Activated CD4-positive, alpha-beta T cell treated with anti-CD3 and anti-CD28 coated beads, Interleukin-2, amount 10 ng/mL, durations not matched to agents 24 days and 14 days (primary cell): Measurements from ENCODE around the gene OCSTAMP. TPM values are rescaled to one million over a fixed set of nuclear protein-coding genes. Genes with fewer than 3 reads are reported as not detected.

Experiments
- DNase-seq: peaks from one replicate; pipeline ENCODE4 v3.0.0; 2022
- H3K27ac Mint-ChIP-seq: one replicate; pipeline ENCODE4 v1.8.0; 2022; ENCODE audit warnings: mild to moderate bottlenecking, mixed read lengths
- H3K27me3 Mint-ChIP-seq: one replicate; pipeline ENCODE4 v1.8.0; 2022; ENCODE audit warnings: mixed read lengths
- H3K36me3 Mint-ChIP-seq: one replicate; pipeline ENCODE4 v1.8.0; 2022; ENCODE audit warnings: low read depth, mild to moderate bottlenecking, mixed read lengths
- H3K4me1 Mint-ChIP-seq: one replicate; pipeline ENCODE4 v1.8.0; 2021; ENCODE audit warnings: mixed read lengths
- H3K4me3 Mint-ChIP-seq: one replicate; pipeline ENCODE4 v1.8.0; 2022; ENCODE audit warnings: mild to moderate bottlenecking, moderate library complexity, mixed read lengths
- H3K9me3 Mint-ChIP-seq: one replicate; pipeline ENCODE4 v1.8.0; 2021; ENCODE audit warnings: mixed read lengths
- intact Hi-C: fragments of 100-400 bp; cut with micrococcal nuclease; formaldehyde crosslinking; loops from one replicate; pipeline ENCODE4 v1.15.1; 2023
- total RNA-seq: library from RNA; stranded (reverse); gene quantifications from 2 replicates; pipeline ENCODE4 v1.2.3, GENCODE V29; 2022

OCSTAMP gene
- total RNA-seq, 1 donor from 2014 or later, result 0.37 TPM

DNA sequence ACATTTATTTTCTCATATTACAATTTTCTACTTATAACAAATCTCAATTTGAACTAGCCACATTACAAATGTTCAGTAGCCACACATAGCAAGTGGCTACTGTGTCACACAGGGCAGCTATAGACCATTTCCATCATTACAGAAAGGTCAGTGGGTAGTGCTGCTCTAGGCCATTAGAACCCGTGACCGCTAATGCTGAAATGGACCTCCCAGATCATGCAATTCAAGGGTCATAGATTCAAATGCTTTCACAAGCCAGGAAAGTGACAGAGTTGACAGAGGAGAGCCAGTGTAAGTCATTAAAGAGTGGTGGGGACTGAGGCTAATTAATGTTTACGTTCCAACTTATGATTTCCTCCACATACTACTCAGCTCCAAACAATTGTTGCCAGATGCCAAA is 3.5 kb upstream of the OCSTAMP start:
- H3K9me3 Mint-ChIP-seq, result no peaks in the 10 kb centered on the region
- no peaks in the 10 kb centered on the region for H3K27me3 Mint-ChIP-seq
- no peaks in the 10 kb centered on the region for H3K36me3 Mint-ChIP-seq
- no peak overlapping the region for H3K27ac Mint-ChIP-seq
- H3K4me1 Mint-ChIP-seq, result peaks cover 66% of the 10 kb centered on the region
- DNase-seq, result no peak
- no peak overlapping the region for H3K4me3 Mint-ChIP-seq
- intact Hi-C loops, result loop anchor here (1.0 to 2.0 kb wide), 2 partner anchors 9 to 135 kb away; partner anchors contain the start of gene TP53RK

DNA sequence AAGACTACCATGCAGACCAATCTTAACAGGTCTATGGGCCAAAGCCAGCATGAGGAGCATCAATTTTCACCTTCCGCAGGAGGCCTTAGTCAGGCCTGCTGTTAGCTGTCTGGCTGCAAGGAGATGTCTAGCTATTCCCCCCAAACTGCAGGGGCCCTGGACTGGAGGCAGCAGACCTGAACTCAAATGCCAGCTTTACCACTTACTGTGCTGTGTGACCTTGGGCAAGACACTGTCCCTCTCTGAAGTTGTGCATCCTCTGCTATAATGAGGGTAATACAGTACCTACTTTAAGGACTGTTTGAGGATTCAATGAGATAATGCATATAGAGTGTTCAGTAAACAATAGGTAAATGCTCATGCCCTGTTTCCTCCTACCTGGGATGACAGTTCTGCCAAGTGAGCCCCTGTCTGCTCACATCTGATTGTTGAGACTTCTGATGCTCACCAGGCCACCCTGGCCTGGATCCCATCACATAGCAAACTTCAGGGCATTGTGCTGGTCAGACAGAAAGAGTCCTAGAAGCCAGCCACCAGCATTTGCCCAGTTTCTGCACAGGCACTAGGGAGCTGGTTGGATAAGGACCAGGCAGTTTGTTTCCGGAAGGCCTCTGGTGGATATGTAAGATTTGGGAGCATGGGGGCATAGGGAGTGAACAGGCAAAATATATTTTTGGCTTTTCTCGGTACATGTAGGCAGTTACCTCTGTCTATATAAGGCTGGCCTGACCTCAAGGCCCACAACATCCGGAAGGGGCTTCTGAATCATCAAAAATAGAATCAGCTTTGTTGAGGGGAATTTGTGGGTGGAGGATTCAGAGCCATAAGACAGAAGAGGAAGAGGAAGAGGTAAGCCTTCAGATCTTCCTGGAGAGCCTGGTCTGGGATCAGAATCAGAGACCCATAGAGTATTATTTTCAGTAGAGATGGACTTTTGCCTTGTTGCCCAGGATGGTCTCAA is 2.3 kb upstream of the OCSTAMP start:
- Mint-ChIP-seq H3K36me3 (no peaks in the 10 kb centered on the region), H3K9me3 (no peaks in the 10 kb centered on the region), H3K27ac (peak overlapping the region; percentile 94), H3K27me3 (no peaks in the 10 kb centered on the region), H3K4me3 (peak overlapping the region; percentile 79), H3K4me1 (peaks cover 57% of the 10 kb centered on the region)
- DNase-seq, result peak; percentile 88
- intact Hi-C loops, result loop anchor here (1.0 to 2.0 kb wide), 2 partner anchors 7 to 136 kb away; partner anchors contain the start of gene TP53RK

DNA sequence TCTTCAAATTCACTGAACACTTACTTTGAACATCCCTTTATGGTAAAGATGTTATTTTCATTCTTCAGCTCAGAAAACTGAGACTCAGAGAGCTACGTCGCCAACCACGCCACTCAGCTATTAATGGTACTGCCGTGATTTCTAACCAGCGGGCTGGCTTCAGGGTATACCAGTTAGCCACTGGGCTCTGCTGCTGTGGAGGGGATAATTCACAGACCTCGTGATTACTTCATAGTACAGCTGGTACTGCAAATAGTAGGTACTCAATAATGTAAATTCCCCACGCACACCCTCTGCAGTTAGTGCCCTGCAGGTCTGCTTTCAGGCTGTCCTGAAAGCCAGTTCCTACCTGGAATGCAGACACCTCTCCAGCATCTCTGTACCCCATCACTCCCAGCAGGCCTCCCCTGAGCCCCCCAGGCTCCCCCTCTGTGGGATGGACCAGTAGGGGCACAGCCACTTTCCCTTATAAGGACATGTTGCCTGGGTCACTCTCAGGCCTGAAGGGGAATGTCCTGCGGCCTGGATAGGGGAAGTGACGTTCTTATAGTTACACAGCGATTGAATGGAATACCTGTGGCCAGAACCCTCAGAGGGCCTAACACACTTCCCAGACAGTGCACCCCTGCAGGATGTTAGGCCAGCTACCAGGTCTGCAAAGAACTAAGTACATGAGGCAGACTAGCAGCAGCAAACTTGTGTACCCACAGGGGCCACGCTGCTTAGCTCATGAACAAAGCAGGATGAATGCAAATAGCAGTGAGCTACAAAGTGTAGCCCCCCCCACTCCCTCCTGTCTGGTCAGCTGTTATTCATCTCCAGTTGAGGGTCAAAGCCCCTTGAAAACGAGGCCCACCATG is 1.3 kb upstream of the OCSTAMP start:
- peak; percentile 61 for DNase-seq
- H3K27me3 Mint-ChIP-seq, result no peaks in the 10 kb centered on the region
- H3K36me3 Mint-ChIP-seq, result no peaks in the 10 kb centered on the region
- intact Hi-C loops, result loop anchor here (2.0 kb wide), 1 partner anchor 137 kb away; the partner anchor contains the start of gene TP53RK
- peak overlapping the region; percentile 79 for H3K4me3 Mint-ChIP-seq
- H3K9me3 Mint-ChIP-seq, result no peaks in the 10 kb centered on the region
- H3K27ac Mint-ChIP-seq, result peak overlapping the region; percentile 94
- H3K4me1 Mint-ChIP-seq, result peaks cover 49% of the 10 kb centered on the region

DNA sequence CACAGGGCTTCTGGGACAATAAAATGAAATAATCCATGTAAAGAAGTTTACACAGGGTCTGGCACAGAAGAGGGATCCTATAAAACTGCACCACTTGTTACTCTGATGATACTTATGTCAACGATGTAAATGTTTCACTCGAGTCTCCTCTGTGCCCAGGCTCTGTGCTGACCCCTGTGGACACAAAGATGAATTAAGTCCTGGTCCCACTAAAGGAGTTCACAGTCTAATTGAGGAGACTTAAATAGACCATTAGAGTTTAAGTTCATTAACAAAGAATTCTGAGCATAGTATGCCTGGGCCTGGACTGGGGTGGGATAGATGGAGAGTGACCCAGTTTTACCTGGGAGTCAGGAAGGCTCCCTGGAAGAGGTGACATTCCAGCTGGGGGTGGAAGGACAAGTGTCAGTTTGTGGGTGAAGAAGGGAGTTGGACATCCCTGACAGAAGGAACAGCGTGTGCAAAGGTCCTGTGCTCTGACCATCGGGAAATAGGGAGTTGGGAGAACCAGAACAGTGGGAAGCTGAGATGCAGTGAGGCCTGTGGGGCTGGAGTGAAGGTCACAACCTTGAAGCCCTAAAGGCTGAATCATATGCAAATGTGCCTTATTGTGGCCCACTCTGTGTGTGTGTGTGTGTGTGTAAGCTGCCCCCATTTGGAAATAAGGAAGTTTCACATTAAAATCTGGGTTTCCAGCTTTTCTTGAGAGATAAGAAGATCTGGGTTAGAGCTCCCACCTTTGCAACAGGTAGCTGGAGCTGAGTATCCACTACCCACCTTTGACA is 1.1 kb downstream of the OCSTAMP start:
- no peaks in the 10 kb centered on the region for H3K36me3 Mint-ChIP-seq
- H3K4me3 Mint-ChIP-seq, result no peak overlapping the region
- H3K4me1 Mint-ChIP-seq, result peaks cover 50% of the 10 kb centered on the region
- DNase-seq, result no peak
- H3K27ac Mint-ChIP-seq, result no peak overlapping the region
- no peaks in the 10 kb centered on the region for H3K27me3 Mint-ChIP-seq
- H3K9me3 Mint-ChIP-seq, result no peaks in the 10 kb centered on the region
- intact Hi-C loops, result loop anchor here (5.0 kb wide), 2 partner anchors 37 to 443 kb away; partner anchors contain the start of gene ZNF334

GRCh38 chr20:46548688-46549087 is 1.8 kb downstream of the OCSTAMP start:
- H3K9me3 Mint-ChIP-seq, result no peaks in the 10 kb centered on the region
- no peak for DNase-seq
- H3K4me1 Mint-ChIP-seq, result peaks cover 50% of the 10 kb centered on the region
- no peaks in the 10 kb centered on the region for H3K36me3 Mint-ChIP-seq
- intact Hi-C loops, result loop anchor here (5.0 kb wide), 2 partner anchors 36 to 444 kb away; partner anchors contain the start of gene ZNF334
- H3K27ac Mint-ChIP-seq, result no peak overlapping the region
- H3K4me3 Mint-ChIP-seq, result no peak overlapping the region
- H3K27me3 Mint-ChIP-seq, result no peaks in the 10 kb centered on the region

- Mint-ChIP-seq H3K4me3 (no peak overlapping the region), H3K36me3 (no peaks in the 10 kb centered on the region), H3K27me3 (peaks cover 2% of the 10 kb centered on the region), H3K9me3 (no peaks in the 10 kb centered on the region), H3K27ac (no peak overlapping the region), H3K4me1 (peaks cover 48% of the 10 kb centered on the region)
- intact Hi-C loops, result loop anchor here (5.0 kb wide), 2 partner anchors 36 to 444 kb away; partner anchors contain the start of gene ZNF334
- DNase-seq, result no peak
Observed at GRCh38 chr20:46547995-46548394, 2.5 kb downstream of the OCSTAMP start.

DNA sequence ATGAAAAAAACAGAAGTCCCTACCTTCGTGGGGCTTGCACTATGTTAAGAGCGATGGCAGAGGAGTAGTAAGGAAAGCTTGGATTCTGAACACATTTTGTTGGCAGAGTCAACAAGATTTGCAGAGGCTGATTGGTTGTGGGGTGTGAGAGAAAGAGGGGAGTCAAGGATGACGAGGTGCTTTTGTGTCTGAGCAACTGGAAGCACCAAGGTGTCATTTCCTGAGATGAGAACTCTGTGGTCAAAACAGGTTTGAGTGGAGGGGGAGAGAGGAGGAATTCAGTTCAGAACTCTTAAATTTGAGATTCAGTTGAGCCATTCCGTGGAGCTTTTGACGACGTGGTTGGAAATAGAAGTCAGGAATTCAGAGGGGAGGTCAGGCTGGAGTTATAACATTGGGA is 3.5 kb downstream of the OCSTAMP start:
- H3K27ac Mint-ChIP-seq, result no peak overlapping the region
- H3K9me3 Mint-ChIP-seq, result no peaks in the 10 kb centered on the region
- DNase-seq, result peak; percentile 71
- H3K4me1 Mint-ChIP-seq, result peaks cover 37% of the 10 kb centered on the region
- no peaks in the 10 kb centered on the region for H3K36me3 Mint-ChIP-seq
- peaks cover 2% of the 10 kb centered on the region for H3K27me3 Mint-ChIP-seq
- intact Hi-C loops, result loop anchor here (5.0 kb wide), 2 partner anchors 35 to 445 kb away; partner anchors contain the start of gene ZNF334
- no peak overlapping the region for H3K4me3 Mint-ChIP-seq

DNA sequence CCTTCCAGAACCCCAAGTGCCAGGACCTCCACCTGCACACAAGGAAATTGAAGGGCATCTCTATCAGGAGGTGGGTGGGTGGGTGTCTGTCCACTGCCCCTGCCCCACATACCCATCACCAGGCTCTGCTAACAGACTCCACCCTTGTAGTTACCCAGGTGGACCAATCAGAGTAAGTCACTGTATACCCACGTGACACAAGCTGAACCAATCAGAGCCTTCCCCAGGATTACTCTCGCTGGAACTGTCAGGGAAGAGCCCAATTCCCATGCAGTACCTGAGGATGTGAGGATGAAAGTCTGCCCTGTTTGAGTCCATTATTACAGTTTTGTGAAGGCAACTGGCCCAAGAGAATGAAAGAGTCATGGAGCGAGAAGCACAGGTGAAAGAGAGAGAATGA is 4.2 kb downstream of the OCSTAMP start:
- Mint-ChIP-seq H3K27ac (peak overlapping the region; percentile 61), H3K36me3 (no peaks in the 10 kb centered on the region), H3K4me1 (peaks cover 31% of the 10 kb centered on the region), H3K9me3 (no peaks in the 10 kb centered on the region), H3K27me3 (peaks cover 2% of the 10 kb centered on the region), H3K4me3 (no peak overlapping the region)
- no peak for DNase-seq
- intact Hi-C loops, result loop anchor here (5.0 kb wide), 2 partner anchors 34 to 446 kb away; partner anchors contain the start of gene ZNF334

DNA sequence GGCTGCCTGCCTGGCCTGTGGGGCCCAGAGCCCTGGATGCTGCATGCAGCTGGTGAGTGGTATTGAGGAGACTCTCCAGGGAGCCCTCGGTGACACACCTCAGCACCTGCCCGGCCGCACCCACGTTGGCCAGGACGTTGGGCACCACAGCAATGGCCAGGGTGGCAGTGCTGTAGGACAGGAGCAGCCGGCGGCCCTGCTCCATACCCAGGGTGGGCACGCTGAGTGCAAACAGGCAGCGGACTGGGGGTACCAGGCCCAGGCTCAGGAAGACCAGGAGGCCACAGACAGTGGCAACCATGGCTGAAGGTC is 4.7 kb downstream of the OCSTAMP start:
- H3K4me1 Mint-ChIP-seq, result peaks cover 27% of the 10 kb centered on the region
- no peak for DNase-seq
- H3K9me3 Mint-ChIP-seq, result no peaks in the 10 kb centered on the region
- no peaks in the 10 kb centered on the region for H3K36me3 Mint-ChIP-seq
- H3K27me3 Mint-ChIP-seq, result peaks cover 2% of the 10 kb centered on the region
- H3K4me3 Mint-ChIP-seq, result no peak overlapping the region
- intact Hi-C loops, result loop anchor here (1.0 to 5.0 kb wide), 6 partner anchors 8 to 447 kb away; partner anchors contain the start of genes TP53RK and ZNF334
- peak overlapping the region; percentile 61 for H3K27ac Mint-ChIP-seq

- Mint-ChIP-seq H3K4me1 (peaks cover 23% of the 10 kb centered on the region), H3K4me3 (peak overlapping the region; percentile 73), H3K9me3 (no peaks in the 10 kb centered on the region), H3K36me3 (no peaks in the 10 kb centered on the region), H3K27ac (peak overlapping the region; percentile 95), H3K27me3 (peaks cover 2% of the 10 kb centered on the region)
- intact Hi-C loops, result loop anchor here (1.0 to 5.0 kb wide), 6 partner anchors 8 to 447 kb away; partner anchors contain the start of genes TP53RK and ZNF334
- DNase-seq, result peak; percentile 84
Observed at GRCh38 chr20:46545077-46545826, 5.2 kb downstream of the OCSTAMP start.

- H3K27me3 Mint-ChIP-seq, result peaks cover 2% of the 10 kb centered on the region
- intact Hi-C loops, result loop anchor here (2.0 kb wide), 1 partner anchor 144 kb away; the partner anchor contains the start of gene TP53RK
Observed at GRCh38 chr20:46544576-46544975, 5.9 kb downstream of the OCSTAMP start.

GRCh38 chr20:46543959-46544358 is 6.5 kb downstream of the OCSTAMP start:
- H3K9me3 Mint-ChIP-seq, result no peaks in the 10 kb centered on the region
- no peak overlapping the region for H3K27ac Mint-ChIP-seq
- H3K4me1 Mint-ChIP-seq, result peaks cover 24% of the 10 kb centered on the region
- H3K27me3 Mint-ChIP-seq, result peaks cover 9% of the 10 kb centered on the region
- H3K4me3 Mint-ChIP-seq, result no peak overlapping the region
- no peaks in the 10 kb centered on the region for H3K36me3 Mint-ChIP-seq
- DNase-seq, result no peak
- intact Hi-C loops, result loop anchor here (2.0 kb wide), 1 partner anchor 145 kb away; the partner anchor contains the start of gene TP53RK

More at GRCh38 chr20:46544576-46544975, 5.9 kb downstream of the OCSTAMP start:
- Mint-ChIP-seq H3K4me3 (peak overlapping the region; percentile 73), H3K9me3 (no peaks in the 10 kb centered on the region), H3K4me1 (peaks cover 21% of the 10 kb centered on the region), H3K27ac (no peak overlapping the region), H3K36me3 (no peaks in the 10 kb centered on the region)
- no peak for DNase-seq
